GM12878 (cell line): Measurements from ENCODE around the gene PNLDC1. TPM values are rescaled to one million over a fixed set of nuclear protein-coding genes. Genes with fewer than 3 reads are reported as not detected.

Source experiments
- ATF2 ChIP-seq: IDR thresholded peaks from 2 replicates; pipeline ENCODE4 v1.6.1; 2012; ENCODE audit warnings: low read length, inconsistent platforms
- CBFB ChIP-seq: IDR thresholded peaks from 2 replicates; pipeline ENCODE4 v1.6.1; 2016; ENCODE audit warnings: antibody characterized with exemption, low read depth
- CBX3 ChIP-seq: fragments of 200-600 bp; sonication (generic); IDR thresholded peaks from 2 replicates; pipeline ENCODE4 v1.6.1; 2016; ENCODE audit warnings: low read depth, borderline replicate concordance
- CREM ChIP-seq: IDR thresholded peaks from 2 replicates; pipeline ENCODE4 v1.6.1; 2014; ENCODE audit warnings: antibody characterized with exemption, low read depth
- DPF2 ChIP-seq: fragments of 450-650 bp; IDR thresholded peaks from 2 replicates; pipeline ENCODE4 v1.6.1; 2017; ENCODE audit warnings: mild to moderate bottlenecking
- E2F4 ChIP-seq: IDR thresholded peaks from 2 replicates; pipeline ENCODE4 v1.6.1; 2012; ENCODE audit warnings: low read depth, low read length, improper control_type of control experiment
- GATAD2B ChIP-seq: fragments of 450-650 bp; conservative IDR thresholded peaks from 2 replicates; pipeline ENCODE4 v1.6.1; 2017; ENCODE audit warnings: low read depth, mild to moderate bottlenecking, moderate library complexity
- HDAC6 ChIP-seq: fragments of 200-600 bp; sonication (generic); IDR thresholded peaks from one replicate; pipeline ENCODE4 v1.8.0; 2017; ENCODE audit warnings: antibody characterized with exemption; ENCODE audit not compliant: unreplicated experiment
- IRF4 ChIP-seq: IDR thresholded peaks from 2 replicates; pipeline ENCODE4 v1.6.1; 2011; ENCODE audit warnings: low read depth, low read length
- KAT2A ChIP-seq: conservative IDR thresholded peaks from 2 replicates; pipeline ENCODE4 v1.6.1; 2011; ENCODE audit warnings: low read depth, low read length; ENCODE audit not compliant: control insufficient read depth
- MYC ChIP-seq: IDR thresholded peaks from 2 replicates; pipeline ENCODE4 v1.6.1; 2011; ENCODE audit warnings: mild to moderate bottlenecking, low read length, moderate library complexity, inconsistent platforms; ENCODE audit not compliant: insufficient read depth, insufficient replicate concordance, insufficient read length, severe bottlenecking
- NFYB ChIP-seq: IDR thresholded peaks from 2 replicates; pipeline ENCODE4 v1.6.1; 2011; ENCODE audit warnings: low read depth, mild to moderate bottlenecking, low read length, improper control_type of control experiment, moderate library complexity; ENCODE audit not compliant: insufficient read depth
- RELA ChIP-seq: fragments of 450-650 bp; IDR thresholded peaks from 2 replicates; pipeline ENCODE4 v1.8.0; 2014; ENCODE audit warnings: borderline replicate concordance; ENCODE audit not compliant: partially characterized antibody
- REST ChIP-seq: IDR thresholded peaks from 2 replicates; pipeline ENCODE4 v1.6.1; 2012; ENCODE audit warnings: mild to moderate bottlenecking, low read depth, low read length
- TCF12 ChIP-seq: IDR thresholded peaks from 2 replicates; pipeline ENCODE4 v1.6.1; 2011; ENCODE audit warnings: low read depth, mild to moderate bottlenecking, low read length
- ZBED1 ChIP-seq: IDR thresholded peaks from 2 replicates; pipeline ENCODE4 v1.6.1; 2016; ENCODE audit warnings: borderline replicate concordance
- ZNF384 ChIP-seq: IDR thresholded peaks from 2 replicates; pipeline ENCODE4 v1.6.1; 2012; ENCODE audit warnings: low read depth, mild to moderate bottlenecking, low read length, improper control_type of control experiment, borderline replicate concordance
- polyA plus RNA-seq, 11 experiments: library from polyadenylated mRNA; depleted of rRNA in 4 of 11; unstranded in 6 of 11; stranded (reverse) in 5 of 11; fragments of >200 nt; fragmentation: Nextera tagmentation in 4 of 11; fragmentation: Illumina TruSeq in 1 of 11; extraction: Ambion mirVana in 4 of 11; extraction: Trizol in 1 of 11; gene quantifications; 1 replicate in 1 of 11; 2 replicates in 10 of 11; pipeline versions ENCODE4 v1.2.1 to v1.2.3, GENCODE V29; 2011 to 2016; ENCODE audit warnings: inconsistent platforms in 2 of 11, missing spikeins in 2 of 11, low read depth in 1 of 11
- total RNA-seq, 4 experiments: library from RNA; depleted of rRNA in 3 of 4; stranded (reverse); fragments of >200 nt in 3 of 4; fragmentation: Illumina TruSeq in 1 of 4; extraction: Trizol in 1 of 4; gene quantifications; 2 replicates each; pipeline versions ENCODE4 v1.2.1 to v1.2.3, GENCODE V29; 2013 to 2021
- TF ChIP-seq, protein P1 (sequence below): fragments of 450-650 bp; formaldehyde crosslinking; IDR thresholded peaks from 2 replicates; pipeline ENCODE4 v1.4.0; 2020; ENCODE audit warnings: mild to moderate bottlenecking, moderate library complexity

PNLDC1 gene
- total and polyA plus RNA-seq, 10 of the 15 experiments (the other 5 are each of a cell fraction or from before 2014, with no cell fraction given) = 0.06 to 0.25 (median 0.09) TPM; not detected in 2

DNA sequence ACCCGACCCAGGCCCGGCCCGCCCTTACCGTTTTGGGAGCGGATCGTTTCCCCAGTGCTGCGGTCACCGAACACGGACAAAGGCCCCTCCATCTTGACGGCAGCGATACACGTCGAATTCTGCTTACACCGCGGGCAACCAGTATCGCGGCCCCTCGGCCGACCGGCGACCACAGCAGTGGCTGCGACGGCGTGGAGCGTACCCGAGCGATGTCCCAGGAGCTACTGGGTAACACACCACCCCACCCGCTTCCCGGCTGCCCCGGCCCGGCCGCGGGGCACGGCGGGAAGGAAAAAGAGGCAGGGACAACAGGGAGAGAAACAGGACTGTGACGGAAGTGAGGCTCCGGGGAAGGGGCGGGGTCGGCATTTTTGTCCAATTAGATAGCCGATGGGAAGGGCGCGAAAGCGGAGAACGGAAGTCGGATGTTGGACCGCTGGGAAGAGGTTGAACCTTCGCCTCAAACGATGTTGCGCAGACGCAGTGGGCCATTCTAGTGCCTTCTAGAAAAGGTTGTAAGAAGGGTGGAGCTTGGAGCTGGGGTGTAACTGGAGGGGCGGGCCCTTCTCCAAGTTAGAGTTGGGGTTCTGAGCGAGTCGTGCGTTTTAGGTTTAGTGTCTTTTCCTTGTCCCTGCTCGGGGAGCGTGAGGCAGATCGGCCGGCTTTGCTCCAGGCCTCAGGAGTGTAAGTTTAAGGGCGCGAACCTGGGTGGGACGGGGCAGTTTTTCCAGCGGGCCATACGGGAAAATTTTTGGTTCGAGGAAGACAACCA lies 10.5 kb upstream of the PNLDC1 start, which contains the start of gene TCP1 (continued):
- TF ChIP-seq ATF2 (no peak), NFYB (peak; percentile 60; the same call in 1 of the 2 replicates), TCF12 (no peak), E2F4 (peak; percentile 86), CBX3 (no peak), CREM (peak; percentile 63), HDAC6 (no peak), IRF4 (no peak), ZNF384 (no peak), CBFB (peak; percentile 46), KAT2A (no peak), RELA (peak; percentile 37), DPF2 (peak; percentile 23; the same call in 1 of the 2 replicates), GATAD2B (peak; percentile 33; the same call in 1 of the 2 replicates), REST (no peak), MYC (peak; percentile 41), ZBED1 (peak; percentile 52; the same call in 1 of the 2 replicates)
- TF ChIP-seq, protein P1, sequence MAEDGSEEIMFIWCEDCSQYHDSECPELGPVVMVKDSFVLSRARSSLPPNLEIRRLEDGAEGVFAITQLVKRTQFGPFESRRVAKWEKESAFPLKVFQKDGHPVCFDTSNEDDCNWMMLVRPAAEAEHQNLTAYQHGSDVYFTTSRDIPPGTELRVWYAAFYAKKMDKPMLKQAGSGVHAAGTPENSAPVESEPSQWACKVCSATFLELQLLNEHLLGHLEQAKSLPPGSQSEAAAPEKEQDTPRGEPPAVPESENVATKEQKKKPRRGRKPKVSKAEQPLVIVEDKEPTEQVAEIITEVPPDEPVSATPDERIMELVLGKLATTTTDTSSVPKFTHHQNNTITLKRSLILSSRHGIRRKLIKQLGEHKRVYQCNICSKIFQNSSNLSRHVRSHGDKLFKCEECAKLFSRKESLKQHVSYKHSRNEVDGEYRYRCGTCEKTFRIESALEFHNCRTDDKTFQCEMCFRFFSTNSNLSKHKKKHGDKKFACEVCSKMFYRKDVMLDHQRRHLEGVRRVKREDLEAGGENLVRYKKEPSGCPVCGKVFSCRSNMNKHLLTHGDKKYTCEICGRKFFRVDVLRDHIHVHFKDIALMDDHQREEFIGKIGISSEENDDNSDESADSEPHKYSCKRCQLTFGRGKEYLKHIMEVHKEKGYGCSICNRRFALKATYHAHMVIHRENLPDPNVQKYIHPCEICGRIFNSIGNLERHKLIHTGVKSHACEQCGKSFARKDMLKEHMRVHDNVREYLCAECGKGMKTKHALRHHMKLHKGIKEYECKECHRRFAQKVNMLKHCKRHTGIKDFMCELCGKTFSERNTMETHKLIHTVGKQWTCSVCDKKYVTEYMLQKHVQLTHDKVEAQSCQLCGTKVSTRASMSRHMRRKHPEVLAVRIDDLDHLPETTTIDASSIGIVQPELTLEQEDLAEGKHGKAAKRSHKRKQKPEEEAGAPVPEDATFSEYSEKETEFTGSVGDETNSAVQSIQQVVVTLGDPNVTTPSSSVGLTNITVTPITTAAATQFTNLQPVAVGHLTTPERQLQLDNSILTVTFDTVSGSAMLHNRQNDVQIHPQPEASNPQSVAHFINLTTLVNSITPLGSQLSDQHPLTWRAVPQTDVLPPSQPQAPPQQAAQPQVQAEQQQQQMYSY (CRISPR knock-in tag) = no peak
